ENCODE results near the gene HARBI1. TPM values are rescaled to one million over a fixed set of nuclear protein-coding genes. Genes with fewer than 3 reads are reported as not detected.

HARBI1 gene
- total RNA-seq, 1 donor from 2014 or later: 6.5 TPM

DNA sequence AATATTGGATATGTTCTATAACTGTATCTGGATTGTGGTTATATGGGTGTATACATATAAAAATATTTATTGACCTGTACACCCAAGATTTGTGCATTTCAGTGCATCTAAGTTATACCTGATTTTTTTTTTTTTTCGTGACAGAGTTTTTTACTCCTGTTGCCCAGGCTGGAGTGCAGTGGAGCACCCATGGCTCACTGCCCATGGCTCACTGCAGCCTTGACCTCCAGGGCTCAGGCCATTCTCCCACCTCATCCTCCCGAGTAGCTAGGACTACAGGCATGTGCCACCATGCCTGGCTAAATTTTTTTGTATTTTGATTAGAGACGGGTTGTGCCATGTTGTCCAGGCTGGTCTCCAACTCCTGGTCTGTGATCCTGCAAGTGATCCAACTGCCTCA lies 24.6 kb upstream of the HARBI1 start:
- H3K27ac Mint-ChIP-seq: no peak overlapping the region
- ChIA-PET POLR2A (no interaction called here), CTCF (no interaction called here)
- H3K4me3 Mint-ChIP-seq: no peak overlapping the region
- no peak for ATAC-seq (ENCODE audit: low read depth)
- TF ChIP-seq, protein P1, sequence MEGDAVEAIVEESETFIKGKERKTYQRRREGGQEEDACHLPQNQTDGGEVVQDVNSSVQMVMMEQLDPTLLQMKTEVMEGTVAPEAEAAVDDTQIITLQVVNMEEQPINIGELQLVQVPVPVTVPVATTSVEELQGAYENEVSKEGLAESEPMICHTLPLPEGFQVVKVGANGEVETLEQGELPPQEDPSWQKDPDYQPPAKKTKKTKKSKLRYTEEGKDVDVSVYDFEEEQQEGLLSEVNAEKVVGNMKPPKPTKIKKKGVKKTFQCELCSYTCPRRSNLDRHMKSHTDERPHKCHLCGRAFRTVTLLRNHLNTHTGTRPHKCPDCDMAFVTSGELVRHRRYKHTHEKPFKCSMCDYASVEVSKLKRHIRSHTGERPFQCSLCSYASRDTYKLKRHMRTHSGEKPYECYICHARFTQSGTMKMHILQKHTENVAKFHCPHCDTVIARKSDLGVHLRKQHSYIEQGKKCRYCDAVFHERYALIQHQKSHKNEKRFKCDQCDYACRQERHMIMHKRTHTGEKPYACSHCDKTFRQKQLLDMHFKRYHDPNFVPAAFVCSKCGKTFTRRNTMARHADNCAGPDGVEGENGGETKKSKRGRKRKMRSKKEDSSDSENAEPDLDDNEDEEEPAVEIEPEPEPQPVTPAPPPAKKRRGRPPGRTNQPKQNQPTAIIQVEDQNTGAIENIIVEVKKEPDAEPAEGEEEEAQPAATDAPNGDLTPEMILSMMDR (IDR thresholded peaks at IDR 0.05): no peak
- intact Hi-C loops (cut with micrococcal nuclease): no loop called here
- H3K9me3 Mint-ChIP-seq: no peaks in the 10 kb centered on the region
- H3K4me1 Mint-ChIP-seq: no peaks in the 10 kb centered on the region
- no peak for DNase-seq
- peaks cover 67% of the 10 kb centered on the region for H3K36me3 Mint-ChIP-seq (ENCODE audit: low read depth)
- no peaks in the 10 kb centered on the region for H3K27me3 Mint-ChIP-seq

DNA sequence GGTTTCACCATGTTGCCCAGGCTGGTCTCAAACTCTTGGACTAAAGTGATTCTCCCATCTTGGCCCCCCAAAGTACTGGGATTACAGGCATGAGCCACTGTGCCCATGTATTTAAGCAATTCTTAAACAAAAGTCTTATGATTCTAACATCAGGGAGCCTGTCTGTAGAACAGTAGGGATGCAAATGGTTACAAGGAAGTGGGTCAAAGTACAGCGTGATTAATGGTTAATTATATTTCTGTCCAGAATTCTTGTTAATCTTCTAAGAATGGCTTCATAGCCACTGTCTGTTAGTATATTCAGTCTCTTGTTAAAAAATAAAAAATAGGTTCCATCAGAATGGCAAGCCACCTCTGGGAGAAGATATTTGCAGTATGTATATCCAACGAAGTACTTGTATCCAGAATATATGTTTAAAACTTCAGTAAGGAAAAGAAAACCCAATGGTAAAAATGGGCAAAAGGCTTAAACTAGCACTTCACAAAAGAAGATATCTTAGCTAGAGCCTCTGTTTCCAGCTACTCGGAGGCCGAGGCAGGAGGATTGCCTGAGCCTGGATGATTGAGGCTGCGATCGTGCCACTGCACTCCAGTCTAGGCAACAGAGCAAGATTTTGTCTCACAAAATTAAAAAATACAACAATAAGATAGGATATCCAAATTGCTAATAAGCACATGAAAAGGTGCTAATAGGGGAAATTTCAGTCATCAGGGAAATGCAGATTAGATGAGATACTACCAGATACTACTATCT lies 23.2 kb upstream of the HARBI1 start:
- POLR2A ChIA-PET: no interaction called here
- intact Hi-C loops (cut with micrococcal nuclease): no loop called here

DNA sequence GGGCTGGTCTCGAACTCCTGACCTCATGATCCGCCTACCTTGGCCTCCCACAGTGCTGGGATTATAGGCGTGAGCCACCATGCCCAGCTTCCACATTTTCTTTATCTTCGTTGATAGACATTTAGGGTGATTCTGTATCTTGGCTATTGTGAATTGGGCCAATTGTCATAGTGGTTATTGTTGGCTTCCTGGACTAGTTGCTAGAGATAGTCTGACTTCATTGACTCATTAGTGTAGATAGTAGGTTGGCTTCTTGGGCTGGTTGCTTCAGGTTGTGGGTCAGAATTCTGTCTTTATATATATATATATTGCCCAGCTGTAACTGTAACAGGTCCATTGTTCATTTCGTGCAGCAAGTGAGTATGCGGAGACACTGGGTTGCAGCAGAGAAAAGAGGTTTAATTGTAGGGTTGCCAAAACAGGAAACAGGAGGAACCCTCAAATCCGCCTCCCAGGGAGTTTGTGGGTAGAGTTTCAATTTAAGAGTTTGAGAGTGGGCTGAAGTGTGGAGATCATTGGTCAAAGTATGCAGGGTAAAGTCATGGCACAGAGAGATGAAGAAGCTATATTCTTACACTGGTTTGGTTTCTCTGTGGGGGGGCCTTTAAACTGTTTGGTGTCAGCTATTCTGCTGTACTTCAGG lies 22.3 kb upstream of the HARBI1 start:
- TF ChIP-seq, protein P1 (IDR thresholded peaks at IDR 0.05): no peak
- DNase-seq (no peak), ATAC-seq (ENCODE audit: low read depth) (no peak)
- intact Hi-C loops (cut with micrococcal nuclease): no loop called here
- ChIA-PET CTCF (no interaction called here), POLR2A (interaction anchor here (0.5 kb wide), 1 partner anchor 22 kb away, joined by 3 read pairs; the partner anchor contains the start of gene ATG13)
- no peak overlapping the region for H3K27ac Mint-ChIP-seq
- H3K4me1 Mint-ChIP-seq: no peaks in the 10 kb centered on the region
- no peak overlapping the region for H3K4me3 Mint-ChIP-seq
- no peaks in the 10 kb centered on the region for H3K27me3 Mint-ChIP-seq
- no peaks in the 10 kb centered on the region for H3K9me3 Mint-ChIP-seq
- peaks cover 56% of the 10 kb centered on the region for H3K36me3 Mint-ChIP-seq (ENCODE audit: low read depth)

More for the DNA sequence above, 23.2 kb upstream of the HARBI1 start:
- H3K36me3 Mint-ChIP-seq (ENCODE audit: low read depth): peaks cover 63% of the 10 kb centered on the region
- CTCF ChIA-PET: no interaction called here
- H3K9me3 Mint-ChIP-seq: no peaks in the 10 kb centered on the region
- no peak overlapping the region for H3K4me3 Mint-ChIP-seq
- H3K4me1 Mint-ChIP-seq: no peaks in the 10 kb centered on the region
- DNase-seq: no peak
- no peaks in the 10 kb centered on the region for H3K27me3 Mint-ChIP-seq
- ATAC-seq (ENCODE audit: low read depth): no peak
- no peak overlapping the region for H3K27ac Mint-ChIP-seq
- TF ChIP-seq, protein P1 (IDR thresholded peaks at IDR 0.05): no peak

DNA sequence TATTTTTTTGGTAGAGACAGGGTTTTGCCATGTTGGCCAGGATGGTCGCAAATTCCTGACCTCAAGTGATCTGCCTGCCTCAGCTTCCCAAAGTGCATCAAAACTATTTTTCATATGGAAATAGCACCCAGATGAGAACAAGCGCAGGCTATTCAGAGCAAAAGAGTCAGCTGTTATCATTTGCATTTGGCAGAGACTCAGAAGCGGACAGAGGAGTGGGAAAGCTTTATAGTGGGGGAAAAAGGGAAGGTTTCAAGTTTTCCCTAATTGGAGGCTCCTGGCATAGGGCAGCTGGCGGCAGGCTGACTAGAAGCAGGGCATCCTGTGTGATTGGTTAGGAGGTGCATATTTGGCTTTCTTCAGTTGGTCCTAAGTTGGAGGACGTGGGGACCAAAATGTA lies 20.5 kb upstream of the HARBI1 start:
- ChIA-PET POLR2A (no interaction called here), CTCF (no interaction called here)
- H3K4me1 Mint-ChIP-seq: no peaks in the 10 kb centered on the region
- intact Hi-C loops (cut with micrococcal nuclease): no loop called here
- ATAC-seq (ENCODE audit: low read depth) (no peak), DNase-seq (no peak)
- peaks cover 42% of the 10 kb centered on the region for H3K36me3 Mint-ChIP-seq (ENCODE audit: low read depth)
- H3K4me3 Mint-ChIP-seq: no peak overlapping the region
- no peaks in the 10 kb centered on the region for H3K9me3 Mint-ChIP-seq
- TF ChIP-seq, protein P1 (IDR thresholded peaks at IDR 0.05): no peak
- no peaks in the 10 kb centered on the region for H3K27me3 Mint-ChIP-seq
- H3K27ac Mint-ChIP-seq: no peak overlapping the region

DNA sequence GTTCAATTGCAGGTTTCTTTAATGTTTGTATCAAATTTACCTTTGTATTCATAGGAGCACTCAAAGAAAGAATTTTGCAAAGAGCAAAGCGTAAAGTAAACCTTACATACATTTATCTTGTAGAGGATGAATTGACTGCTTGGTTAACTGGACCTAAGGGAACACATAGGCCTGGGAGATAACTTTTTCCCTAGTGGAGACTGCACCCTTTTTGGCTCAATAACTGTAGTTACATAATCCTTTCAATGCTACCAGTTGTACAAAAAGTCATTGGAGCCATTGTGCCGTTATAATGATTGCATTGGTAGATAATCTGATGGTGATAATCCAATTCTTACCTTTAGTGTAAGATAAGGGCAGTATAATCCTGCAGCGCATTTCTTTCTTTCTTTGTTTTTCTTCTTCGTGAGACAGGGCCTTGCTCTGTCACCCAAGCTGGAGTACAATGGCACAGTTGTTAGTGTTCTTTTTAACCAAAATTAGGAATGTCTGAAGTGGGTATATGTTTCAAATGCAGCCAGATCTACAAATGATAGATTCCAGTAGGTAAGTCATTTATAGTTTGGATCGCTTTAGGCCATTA lies 18.6 kb upstream of the HARBI1 start:
- Mint-ChIP-seq H3K4me1 (no peaks in the 10 kb centered on the region), H3K27me3 (no peaks in the 10 kb centered on the region), H3K4me3 (no peak overlapping the region), H3K9me3 (no peaks in the 10 kb centered on the region), H3K27ac (no peak overlapping the region), H3K36me3 (ENCODE audit: low read depth) (peaks cover 53% of the 10 kb centered on the region)
- TF ChIP-seq, protein P1 (IDR thresholded peaks at IDR 0.05): no peak
- ATAC-seq (ENCODE audit: low read depth) (no peak), DNase-seq (no peak)
- ChIA-PET CTCF (no interaction called here), POLR2A (no interaction called here)
- intact Hi-C loops (cut with micrococcal nuclease): no loop called here
